GM12878 (cell line): ENCODE results near the gene SLC34A1. TPM values are rescaled to one million over a fixed set of nuclear protein-coding genes. Genes with fewer than 3 reads are reported as not detected.
A peak's percentile ranks its signal among the peaks of the same experiment; 100 is the strongest.

ENCODE experiments used
- BRCA1 ChIP-seq: IDR thresholded peaks from 2 replicates; pipeline ENCODE4 v1.6.1; 2011; ENCODE audit warnings: low read depth, low read length, improper control_type of control experiment
- CREM ChIP-seq: IDR thresholded peaks from 2 replicates; pipeline ENCODE4 v1.6.1; 2014; ENCODE audit warnings: antibody characterized with exemption, low read depth
- IKZF2 ChIP-seq, 2 experiments: fragments of 450-650 bp; IDR thresholded peaks; 2 replicates each; pipeline ENCODE4 v1.6.1; 2017; ENCODE audit warnings: mild to moderate bottlenecking in 2 of 2, moderate library complexity in 2 of 2
- MEF2B ChIP-seq: fragments of 450-650 bp; IDR thresholded peaks from 2 replicates; pipeline ENCODE4 v1.6.1; 2018; ENCODE audit warnings: mild to moderate bottlenecking, moderate library complexity; ENCODE audit not compliant: partially characterized antibody, poor library complexity, severe bottlenecking
- NFIC ChIP-seq: IDR thresholded peaks from 2 replicates; pipeline ENCODE4 v1.6.1; 2012; ENCODE audit warnings: low read depth, mild to moderate bottlenecking, inconsistent platforms, low read length, moderate library complexity
- NR2C2 ChIP-seq: IDR thresholded peaks from 2 replicates; pipeline ENCODE4 v1.6.1; 2011; ENCODE audit warnings: borderline replicate concordance, low read depth; ENCODE audit not compliant: control insufficient read depth, insufficient read length
- SIN3A ChIP-seq: IDR thresholded peaks from 2 replicates; pipeline ENCODE4 v1.6.1; 2012; ENCODE audit warnings: low read depth, low read length, improper control_type of control experiment
- SMAD5 ChIP-seq: IDR thresholded peaks from 2 replicates; pipeline ENCODE4 v1.6.1; 2016; ENCODE audit warnings: antibody characterized with exemption, low read depth
- SUPT20H ChIP-seq: IDR thresholded peaks from 2 replicates; pipeline ENCODE4 v1.6.1; 2011; ENCODE audit warnings: low read depth, mild to moderate bottlenecking, low read length, moderate library complexity, borderline replicate concordance; ENCODE audit not compliant: control insufficient read depth
- TCF7 ChIP-seq: IDR thresholded peaks from 2 replicates; pipeline ENCODE4 v1.6.1; 2014; ENCODE audit warnings: antibody characterized with exemption, borderline replicate concordance
- polyA plus RNA-seq, 11 experiments: library from polyadenylated mRNA; depleted of rRNA in 4 of 11; unstranded in 6 of 11; stranded (reverse) in 5 of 11; fragments of >200 nt; fragmentation: Nextera tagmentation in 4 of 11; fragmentation: Illumina TruSeq in 1 of 11; extraction: Ambion mirVana in 4 of 11; extraction: Trizol in 1 of 11; gene quantifications; 1 replicate in 1 of 11; 2 replicates in 10 of 11; pipeline versions ENCODE4 v1.2.1 to v1.2.3, GENCODE V29; 2011 to 2016; ENCODE audit warnings: inconsistent platforms in 2 of 11, missing spikeins in 2 of 11, low read depth in 1 of 11
- total RNA-seq, 4 experiments: library from RNA; depleted of rRNA in 3 of 4; stranded (reverse); fragments of >200 nt in 3 of 4; fragmentation: Illumina TruSeq in 1 of 4; extraction: Trizol in 1 of 4; gene quantifications; 2 replicates each; pipeline versions ENCODE4 v1.2.1 to v1.2.3, GENCODE V29; 2013 to 2021
- TF ChIP-seq, protein P1 (sequence below): fragments of 450-650 bp; IDR thresholded peaks from 2 replicates; pipeline ENCODE4 v1.6.1; 2017; ENCODE audit warnings: mild to moderate bottlenecking, moderate library complexity
- TF ChIP-seq, protein P2 (sequence below): fragments of 450-650 bp; IDR thresholded peaks from 2 replicates; pipeline ENCODE4 v1.6.1; 2017; ENCODE audit warnings: borderline replicate concordance

SLC34A1 gene
- total and polyA plus RNA-seq, 10 of the 15 experiments (the other 5 are each of a cell fraction or from before 2014, with no cell fraction given) = 0.03 to 0.14 (median 0.09) TPM; not detected in 2

DNA sequence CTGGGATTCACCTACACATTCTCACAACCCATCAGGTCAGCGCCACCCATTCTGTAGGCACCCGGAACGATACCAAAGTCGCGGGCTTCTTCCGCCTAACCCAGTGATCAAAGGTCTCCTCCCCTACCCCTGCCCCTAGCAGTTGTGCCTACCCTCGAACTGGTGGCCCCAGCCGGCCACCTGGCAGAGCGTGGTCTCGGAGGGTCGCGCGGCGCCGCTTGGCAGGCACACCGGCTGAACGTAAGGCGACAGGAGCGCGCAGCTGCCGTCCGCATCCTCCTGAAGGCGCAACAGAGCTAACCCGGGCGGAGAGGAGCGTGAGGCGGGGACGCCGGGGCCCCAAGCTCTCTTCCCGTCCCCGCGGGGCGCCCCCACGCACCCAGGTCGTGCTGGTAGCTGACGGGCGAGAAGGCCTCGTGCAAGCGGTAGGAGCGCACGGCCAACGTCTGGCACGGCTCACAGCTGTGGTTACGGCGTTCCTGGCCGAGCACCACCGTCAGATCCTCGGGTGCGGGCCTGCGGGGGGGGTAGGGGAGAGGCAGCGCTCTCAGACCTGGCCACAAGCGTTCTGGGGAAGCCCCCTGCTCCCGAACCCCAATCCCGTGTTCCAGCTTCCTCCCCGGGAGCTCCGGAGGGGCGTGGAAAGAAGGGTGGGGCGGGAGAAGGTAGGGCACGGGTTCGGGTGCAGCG, 19.0 kb downstream of the SLC34A1 start (continued):
- no peak for TF ChIP-seq BRCA1
- no peak for TF ChIP-seq SMAD5
- TF ChIP-seq CREM = no peak
- TF ChIP-seq IKZF2 (IDR thresholded peaks at IDR 0.05) = peak; percentile 7 to 48; a peak in 3 of 4 replicates
- TF ChIP-seq, protein P1, sequence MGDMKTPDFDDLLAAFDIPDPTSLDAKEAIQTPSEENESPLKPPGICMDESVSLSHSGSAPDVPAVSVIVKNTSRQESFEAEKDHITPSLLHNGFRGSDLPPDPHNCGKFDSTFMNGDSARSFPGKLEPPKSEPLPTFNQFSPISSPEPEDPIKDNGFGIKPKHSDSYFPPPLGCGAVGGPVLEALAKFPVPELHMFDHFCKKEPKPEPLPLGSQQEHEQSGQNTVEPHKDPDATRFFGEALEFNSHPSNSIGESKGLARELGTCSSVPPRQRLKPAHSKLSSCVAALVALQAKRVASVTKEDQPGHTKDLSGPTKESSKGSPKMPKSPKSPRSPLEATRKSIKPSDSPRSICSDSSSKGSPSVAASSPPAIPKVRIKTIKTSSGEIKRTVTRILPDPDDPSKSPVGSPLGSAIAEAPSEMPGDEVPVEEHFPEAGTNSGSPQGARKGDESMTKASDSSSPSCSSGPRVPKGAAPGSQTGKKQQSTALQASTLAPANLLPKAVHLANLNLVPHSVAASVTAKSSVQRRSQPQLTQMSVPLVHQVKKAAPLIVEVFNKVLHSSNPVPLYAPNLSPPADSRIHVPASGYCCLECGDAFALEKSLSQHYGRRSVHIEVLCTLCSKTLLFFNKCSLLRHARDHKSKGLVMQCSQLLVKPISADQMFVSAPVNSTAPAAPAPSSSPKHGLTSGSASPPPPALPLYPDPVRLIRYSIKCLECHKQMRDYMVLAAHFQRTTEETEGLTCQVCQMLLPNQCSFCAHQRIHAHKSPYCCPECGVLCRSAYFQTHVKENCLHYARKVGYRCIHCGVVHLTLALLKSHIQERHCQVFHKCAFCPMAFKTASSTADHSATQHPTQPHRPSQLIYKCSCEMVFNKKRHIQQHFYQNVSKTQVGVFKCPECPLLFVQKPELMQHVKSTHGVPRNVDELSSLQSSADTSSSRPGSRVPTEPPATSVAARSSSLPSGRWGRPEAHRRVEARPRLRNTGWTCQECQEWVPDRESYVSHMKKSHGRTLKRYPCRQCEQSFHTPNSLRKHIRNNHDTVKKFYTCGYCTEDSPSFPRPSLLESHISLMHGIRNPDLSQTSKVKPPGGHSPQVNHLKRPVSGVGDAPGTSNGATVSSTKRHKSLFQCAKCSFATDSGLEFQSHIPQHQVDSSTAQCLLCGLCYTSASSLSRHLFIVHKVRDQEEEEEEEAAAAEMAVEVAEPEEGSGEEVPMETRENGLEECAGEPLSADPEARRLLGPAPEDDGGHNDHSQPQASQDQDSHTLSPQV = no peak
- no peak for TF ChIP-seq TCF7
- no peak for TF ChIP-seq NFIC
- no peak for TF ChIP-seq SUPT20H
- no peak for TF ChIP-seq MEF2B
- TF ChIP-seq, protein P2, sequence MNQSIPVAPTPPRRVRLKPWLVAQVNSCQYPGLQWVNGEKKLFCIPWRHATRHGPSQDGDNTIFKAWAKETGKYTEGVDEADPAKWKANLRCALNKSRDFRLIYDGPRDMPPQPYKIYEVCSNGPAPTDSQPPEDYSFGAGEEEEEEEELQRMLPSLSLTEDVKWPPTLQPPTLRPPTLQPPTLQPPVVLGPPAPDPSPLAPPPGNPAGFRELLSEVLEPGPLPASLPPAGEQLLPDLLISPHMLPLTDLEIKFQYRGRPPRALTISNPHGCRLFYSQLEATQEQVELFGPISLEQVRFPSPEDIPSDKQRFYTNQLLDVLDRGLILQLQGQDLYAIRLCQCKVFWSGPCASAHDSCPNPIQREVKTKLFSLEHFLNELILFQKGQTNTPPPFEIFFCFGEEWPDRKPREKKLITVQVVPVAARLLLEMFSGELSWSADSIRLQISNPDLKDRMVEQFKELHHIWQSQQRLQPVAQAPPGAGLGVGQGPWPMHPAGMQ = no peak
- no peak for TF ChIP-seq NR2C2
- TF ChIP-seq SIN3A = 0 out of 2 replicates have a peak, but pooled peaks have one; percentile 13
- TF ChIP-seq, all 136 proteins: peak for 11
